Glomerular visceral epithelial cell (primary cell): Measurements from ENCODE around the gene PPP4R4.
"Not testable (repeated sequence)": the region's sequence is repeated elsewhere in the genome, so short reads cannot be mapped to it uniquely, and the experiment has no call there.

ENCODE experiments used
- DNase-seq: peaks from one replicate; pipeline ENCODE4 v3.0.0-alpha.2; 2016; ENCODE audit errors: extremely low spot score

Gene PPP4R4

DNA sequence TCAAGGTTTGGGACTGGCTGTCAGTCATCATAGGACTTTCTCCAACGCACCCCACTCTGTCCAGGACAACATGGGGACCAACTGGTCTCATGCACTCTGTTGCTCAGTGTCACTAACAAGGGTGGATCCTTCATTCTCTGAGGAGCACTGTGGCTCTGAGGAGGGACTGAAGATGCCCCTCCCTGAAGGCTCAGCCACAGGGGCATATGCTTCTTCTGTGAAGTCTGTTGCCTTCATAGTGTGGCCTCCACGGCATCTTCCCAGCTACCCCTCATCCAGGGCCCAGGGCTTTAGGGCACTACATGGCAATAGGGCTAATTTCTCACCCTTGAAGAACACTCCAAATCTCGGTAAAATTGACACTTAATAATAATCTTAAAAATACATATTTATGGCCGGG, 30.4 kb upstream of the PPP4R4 start:
- no peak for DNase-seq

DNA sequence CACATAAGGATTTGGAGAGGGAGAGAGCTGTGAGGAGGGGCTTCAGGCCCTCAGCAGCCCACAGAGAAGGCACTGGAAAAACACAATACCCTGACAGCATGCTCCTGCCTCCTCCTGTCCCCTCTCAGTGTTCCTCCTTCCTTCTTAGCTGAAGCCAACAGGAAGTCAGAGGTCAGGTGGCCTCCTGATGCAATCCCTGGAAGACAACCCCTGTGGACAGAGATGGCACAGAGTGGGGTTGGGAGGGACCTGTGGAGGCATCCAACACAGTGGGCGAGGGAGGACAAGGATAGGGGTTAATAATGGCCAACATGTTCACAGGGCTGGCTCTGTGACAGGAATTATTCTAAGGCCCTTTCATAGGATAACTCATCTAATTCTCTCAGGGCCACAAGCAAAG, 29.4 kb upstream of the PPP4R4 start:
- no peak for DNase-seq

DNA sequence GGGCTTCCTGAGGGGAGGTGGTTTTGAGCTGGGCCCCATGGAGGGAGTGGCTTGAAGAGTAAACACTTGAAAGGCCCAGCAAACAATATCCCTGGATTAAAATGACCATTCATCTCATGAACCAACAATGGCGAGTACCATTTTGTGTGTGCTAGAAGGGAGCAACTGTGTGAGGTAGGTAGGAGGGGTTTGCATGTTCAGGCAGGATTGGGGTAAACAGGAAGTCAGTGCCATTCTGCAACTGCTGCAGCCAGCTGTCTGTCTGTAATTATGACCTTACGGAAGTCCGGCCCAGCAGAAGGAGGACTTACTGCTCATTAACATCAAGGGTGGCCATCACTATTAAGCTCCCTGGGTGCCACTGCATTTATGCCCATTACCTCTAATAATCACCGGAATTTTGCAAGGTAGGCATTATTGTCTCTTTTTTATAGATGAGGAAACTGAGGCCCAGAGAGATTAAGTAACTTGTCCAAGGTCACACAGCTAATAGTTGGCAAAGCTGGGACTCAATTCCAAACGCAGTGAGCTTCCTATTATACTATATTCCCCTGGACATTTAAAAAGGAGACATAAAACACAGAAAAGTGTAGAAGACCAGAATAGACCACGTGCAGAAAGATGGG, 28.1 kb upstream of the PPP4R4 start:
- DNase-seq = no peak

DNA sequence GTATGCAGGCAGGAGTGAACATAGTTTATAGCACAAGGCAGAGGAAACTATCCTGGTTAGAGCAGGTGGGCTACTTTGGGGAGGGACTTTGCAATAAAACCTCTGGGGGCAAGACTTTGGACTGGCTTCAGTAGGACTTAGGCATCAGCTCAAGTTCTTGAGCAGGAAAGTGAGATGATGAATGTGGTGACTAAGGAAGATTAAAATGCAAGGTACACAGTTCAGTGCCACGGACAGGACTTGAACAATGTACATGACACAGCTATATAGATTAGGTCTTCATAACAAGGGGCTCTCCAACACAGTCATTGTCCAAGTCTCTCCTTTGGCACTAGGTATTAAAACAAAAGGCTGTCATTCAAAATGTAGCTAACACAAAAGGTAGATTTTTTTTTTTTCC, 21.4 kb upstream of the PPP4R4 start:
- no peak for DNase-seq

DNA sequence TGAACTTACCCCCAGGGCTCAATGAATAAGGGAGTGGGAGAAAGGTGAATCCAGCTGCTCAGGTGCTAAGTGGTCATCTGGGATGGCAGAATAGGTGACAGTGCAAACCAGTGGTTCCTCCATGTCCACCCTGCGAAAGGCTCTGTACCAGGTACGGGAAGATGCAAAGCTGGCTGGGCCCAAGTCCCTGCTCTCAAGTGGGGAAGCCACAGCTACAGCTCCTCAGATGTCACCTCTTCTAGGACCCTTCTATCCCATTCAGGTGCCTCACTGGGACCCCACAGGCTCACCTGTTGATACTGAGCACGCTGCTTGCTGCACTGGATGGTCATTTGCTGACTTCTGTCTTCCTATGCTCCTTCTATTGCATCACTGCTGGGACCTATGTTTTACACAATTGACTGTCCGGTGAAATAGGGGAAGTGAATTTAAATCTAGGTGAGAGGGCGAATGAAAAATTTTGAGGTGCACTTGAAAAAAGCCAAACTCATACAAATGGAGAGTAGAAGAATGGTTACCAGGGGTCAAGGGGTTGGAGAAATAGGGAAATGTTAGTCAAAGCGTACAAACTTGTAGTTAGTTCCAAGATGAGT, 20.3 kb upstream of the PPP4R4 start:
- no peak for DNase-seq

DNA sequence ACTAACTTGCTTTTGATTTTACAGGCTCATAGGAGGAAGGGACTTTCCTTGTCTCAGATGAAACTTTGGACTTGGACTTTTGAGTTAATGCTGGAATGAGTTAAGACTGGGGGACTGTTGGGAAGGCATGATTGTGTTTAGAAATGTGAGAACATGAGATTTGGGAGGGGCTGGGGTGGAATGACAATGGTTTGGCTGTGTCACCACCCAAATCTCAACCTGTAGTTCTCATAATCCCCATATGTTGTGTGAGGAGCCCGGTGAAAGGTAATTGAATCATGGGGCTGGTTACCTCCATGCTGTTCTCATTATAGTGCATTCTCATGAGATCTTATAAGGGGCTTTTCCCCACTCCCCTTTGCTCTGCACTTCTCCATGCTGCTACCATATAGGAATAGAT, 18.0 kb upstream of the PPP4R4 start:
- DNase-seq = not testable (repeated sequence)

DNA sequence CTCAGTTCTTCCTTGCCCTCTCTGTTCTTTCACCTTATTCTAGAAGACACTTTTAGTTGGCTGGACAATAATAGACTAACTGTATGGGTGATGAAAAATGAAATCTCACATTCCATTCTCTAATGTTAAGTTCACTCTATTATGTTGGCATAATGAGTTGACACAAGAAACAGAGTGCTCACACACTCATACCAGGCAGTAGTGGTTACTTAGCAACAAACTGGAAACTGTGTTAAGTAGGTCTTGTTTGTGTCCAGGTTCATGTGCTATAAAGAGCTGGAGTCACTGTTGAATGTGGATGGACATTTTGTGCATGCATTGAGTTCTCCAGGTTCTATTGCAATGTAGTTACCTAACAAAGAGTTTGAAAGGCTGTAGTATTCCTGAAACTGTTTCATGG, 16.9 kb upstream of the PPP4R4 start:
- DNase-seq = no peak

DNA sequence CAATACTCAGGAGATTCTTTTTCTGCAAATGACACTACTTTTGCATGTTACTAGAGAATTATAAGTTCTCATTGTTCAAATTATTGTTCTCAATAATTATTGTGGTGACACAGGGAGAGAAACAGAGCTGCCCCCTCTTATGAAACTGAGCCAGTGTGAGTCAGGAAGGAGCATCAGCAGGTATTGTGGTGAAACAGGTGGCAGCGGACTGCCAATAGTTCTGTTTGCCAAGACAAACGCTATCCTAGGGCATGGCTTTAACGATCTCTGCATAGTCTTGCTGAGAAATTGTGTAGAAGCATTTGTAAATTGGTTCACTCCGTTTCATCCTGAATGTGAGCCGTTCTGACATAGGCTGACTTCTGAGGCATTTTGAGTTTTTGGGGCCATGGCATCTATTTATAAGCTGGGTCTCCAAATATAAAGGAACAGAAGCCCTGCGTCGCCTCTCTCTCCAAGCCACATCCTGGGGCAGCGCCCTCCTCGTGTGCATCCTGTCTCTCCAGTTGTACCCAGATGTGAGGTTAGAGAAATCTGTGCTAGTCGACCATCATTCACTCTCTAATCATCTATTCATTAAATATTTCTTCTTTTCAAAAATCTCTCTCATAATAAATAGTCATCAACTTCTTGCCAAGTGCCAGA, 15.8 kb upstream of the PPP4R4 start:
- no peak for DNase-seq

DNA sequence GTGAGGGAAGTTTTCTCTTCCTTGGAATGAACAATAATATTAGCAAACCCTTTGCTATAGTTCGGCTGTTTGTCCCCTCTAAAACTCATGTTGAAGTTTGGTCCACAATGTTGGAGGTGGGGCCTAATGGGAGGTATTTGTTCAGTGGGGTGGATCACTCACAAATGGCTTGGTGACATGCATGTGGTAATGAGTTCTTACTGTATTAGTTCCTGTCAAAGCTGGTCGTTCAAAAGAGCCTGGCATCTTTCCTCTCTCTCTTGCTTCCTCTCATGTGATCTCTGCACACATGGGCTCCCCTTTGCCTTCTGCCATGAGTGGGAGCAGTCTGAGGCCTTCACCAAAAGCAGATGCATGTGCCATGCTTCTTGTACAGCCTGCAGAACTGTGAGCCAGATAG, 13.1 kb upstream of the PPP4R4 start:
- DNase-seq = no peak

DNA sequence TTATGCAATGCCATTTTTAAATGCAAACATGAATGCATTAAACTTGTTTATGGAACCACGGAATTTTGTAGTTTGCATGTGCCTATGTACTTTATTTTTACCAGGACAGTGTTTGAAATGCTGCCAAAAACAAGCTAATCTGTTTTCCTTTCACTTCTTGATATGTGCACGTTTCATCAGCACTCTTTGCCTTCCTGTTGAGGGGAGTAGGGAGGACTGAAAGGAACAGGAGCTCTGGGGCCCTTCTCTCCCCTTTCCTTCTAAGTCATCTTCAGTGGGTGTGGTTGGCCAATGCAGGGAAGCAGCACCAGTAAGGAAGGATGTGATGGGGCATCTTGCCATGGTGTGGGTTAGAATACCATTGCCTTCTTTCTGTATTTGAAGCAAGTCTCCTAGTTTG, 12.1 kb upstream of the PPP4R4 start:
- no peak for DNase-seq

DNA sequence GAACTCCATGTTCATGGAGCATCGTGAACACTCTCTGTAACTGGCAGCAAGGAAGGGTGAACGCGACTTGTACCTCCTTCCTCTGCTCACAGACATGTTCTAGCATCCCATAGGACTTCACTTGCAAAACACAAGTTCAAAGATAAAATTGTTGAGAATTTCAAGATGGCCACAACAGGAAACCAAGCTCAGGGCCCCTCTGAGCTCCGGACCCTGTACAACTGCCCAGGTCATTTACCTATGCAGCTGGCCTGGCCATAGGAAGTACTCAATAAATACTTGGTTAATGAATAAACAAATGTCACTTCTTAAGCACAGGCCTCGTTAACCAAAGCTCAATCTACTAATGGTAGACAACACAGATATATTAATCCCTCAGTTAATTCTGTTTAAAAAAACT, 11.7 kb upstream of the PPP4R4 start:
- no peak for DNase-seq

DNA sequence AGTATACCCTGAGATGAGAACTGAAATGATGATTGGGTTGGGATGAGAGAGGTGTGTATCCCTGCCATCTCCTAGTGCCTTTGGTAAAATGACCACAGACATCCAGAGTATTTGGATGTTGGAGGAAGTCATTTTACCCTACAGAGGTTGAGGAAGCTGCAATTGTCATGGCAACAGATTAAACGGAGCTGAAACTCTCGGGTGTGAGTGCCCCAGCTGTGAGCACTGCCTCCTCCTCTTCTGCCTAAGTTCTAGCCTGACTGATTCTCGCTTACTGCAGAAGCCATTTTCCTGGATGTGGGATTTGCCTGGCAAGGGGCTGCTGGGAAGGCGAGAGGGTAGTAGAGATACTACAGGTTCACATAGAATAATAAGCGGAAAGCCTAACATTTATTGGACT, 10.3 kb upstream of the PPP4R4 start:
- peak; percentile 17 for DNase-seq

DNA sequence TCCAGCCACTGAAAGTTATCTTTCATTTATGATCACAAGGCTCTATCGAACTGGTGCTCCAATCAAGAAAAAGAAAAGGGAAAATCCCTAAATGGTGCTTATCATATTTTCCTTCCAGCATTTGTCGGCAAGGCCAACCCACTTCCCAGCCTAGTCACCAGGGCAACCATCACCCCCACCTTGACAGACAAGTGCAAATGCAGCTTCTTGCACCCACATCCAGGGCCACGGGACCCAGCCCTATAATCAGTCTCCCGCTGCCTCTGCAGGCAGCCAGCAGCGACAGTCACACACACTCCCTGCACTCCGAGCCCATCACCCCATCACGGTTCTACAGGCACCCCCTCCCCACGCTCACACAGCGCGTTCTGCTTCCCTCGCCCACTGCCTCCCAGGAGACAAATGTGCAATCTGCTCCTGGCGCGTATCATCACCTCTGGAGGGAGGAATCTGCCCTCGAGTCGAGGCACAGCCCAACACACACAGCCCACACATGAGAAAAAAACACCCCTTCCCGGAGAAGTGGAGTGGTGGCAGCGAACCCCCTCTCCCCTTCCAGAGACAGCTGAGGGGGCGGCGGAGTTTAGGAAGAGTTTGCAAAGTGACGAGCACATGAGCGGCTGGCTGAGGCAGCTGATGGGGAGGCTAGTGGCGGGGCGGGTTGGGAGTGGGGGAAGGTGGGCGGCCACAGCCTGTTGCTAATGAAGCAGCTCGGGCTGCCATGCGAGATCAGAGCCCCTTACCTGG, 9.3 kb upstream of the PPP4R4 start:
- DNase-seq = no peak

DNA sequence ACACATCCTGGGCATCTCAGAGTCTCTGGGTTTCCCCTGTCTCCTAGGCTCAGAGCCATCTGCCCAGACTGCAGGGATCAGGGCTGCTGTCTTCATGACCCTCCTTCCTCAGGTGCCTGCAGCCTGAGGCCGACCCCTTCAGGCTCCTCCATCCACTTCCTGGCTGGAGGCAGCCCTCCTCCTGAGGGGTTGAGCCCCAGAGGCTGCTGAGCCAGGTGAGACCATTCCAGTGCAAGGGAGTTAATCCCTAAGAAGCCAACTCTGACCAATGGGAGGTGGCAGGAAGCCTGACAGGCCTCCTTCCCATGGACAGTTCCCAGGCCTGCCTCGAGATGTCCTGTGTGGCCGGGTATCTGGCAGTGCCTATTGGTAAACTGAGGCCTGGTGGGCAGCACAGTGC, 8.4 kb upstream of the PPP4R4 start:
- DNase-seq = no peak

DNA sequence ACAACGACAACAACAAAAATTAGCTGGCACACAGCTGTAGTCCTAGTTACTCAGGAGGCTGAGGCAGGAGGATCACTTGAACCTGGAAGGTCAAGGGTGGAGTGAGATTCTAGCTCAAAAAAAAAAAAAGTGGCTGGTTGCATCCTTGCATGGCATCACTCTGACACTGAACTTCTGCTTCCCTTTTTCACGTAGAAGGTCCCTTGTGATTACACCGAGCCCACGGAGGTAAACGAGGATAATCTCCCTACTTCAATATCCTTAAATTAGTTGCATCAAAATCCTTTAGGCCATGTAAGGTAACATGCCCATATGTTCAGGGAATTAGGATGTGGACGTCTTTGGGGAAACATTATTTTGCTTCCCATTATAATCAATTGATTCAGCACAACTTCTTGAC, 4.0 kb upstream of the PPP4R4 start:
- DNase-seq = no peak

DNA sequence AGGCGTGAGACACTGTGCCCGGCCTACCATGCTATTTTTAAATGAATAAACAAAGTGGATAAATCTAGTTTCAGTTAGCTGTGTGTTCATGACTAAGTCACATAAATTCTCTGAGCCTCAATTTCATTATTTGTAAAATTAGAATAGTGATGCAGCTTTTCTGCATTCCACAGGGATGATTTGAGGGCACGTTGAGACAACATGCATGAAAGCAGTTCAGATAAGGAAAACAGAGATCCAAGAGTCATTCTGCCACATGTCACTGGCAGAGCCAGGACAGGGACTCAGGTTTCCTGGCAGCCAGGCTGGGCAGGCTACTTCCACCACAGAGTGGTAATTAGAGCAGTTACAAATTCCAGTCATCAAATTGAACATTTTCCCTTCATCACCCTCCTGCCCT, 2.9 kb upstream of the PPP4R4 start:
- DNase-seq = no peak

DNA sequence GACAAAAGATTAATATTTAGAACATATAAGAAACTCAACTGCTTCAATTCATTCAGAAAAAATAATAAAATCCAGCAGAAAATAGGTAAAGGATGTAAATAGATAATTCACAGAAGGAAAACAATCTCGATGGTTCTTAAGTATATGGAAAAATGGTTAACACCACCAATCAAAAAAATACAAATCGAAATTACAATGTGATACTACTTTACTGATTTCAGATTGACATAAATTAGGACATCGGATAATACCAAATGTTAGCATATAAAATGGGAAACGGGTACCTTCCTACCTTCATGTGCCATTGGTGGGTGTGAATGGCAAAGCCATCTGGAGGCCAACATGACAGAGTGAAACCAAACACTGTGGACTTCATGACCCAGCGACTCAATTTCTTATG, 1.6 kb upstream of the PPP4R4 start:
- DNase-seq = no peak

DNA sequence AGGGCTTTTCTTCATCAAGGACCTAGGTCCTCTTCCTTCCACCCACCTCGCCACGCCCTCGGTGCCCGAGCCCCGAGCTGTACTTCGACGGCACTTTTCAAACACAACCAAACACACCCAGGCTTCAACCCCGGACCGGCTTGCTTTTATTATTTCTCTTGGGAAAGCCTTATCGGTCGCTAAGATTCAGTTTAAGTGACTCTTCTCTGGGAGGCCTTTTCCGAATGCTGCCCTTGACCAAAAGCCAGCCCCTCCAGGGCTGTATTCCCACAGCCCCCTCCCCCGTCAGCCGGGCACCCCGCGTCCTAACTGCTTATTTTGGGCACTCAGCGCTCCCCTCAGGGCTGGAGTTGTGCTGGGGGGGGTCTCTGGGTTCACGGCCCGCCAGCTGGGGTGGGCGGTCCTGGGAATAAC, 644 bp upstream of the PPP4R4 start:
- DNase-seq = no peak

DNA sequence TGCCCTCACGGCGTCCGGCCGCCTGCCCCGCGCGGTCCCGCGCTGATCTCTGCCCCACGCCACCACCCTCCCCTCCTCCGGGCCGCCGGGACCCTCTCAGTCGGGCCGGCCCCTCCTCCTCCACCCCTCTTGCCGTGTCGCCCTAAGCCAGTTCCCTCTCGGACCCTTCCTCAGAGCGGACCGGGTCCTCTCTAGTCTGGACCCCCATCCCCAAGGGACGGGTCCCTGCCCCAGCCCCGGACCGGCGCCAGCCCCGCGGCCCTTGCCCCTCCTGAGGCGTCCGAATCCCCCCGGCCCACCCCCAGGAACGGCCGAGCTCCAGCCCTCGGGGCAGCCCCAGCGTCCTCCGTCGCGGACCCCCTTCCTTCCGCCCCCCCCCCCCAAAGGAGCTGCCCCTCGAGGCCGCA, 485 bp downstream of the PPP4R4 start:
- DNase-seq = no peak

DNA sequence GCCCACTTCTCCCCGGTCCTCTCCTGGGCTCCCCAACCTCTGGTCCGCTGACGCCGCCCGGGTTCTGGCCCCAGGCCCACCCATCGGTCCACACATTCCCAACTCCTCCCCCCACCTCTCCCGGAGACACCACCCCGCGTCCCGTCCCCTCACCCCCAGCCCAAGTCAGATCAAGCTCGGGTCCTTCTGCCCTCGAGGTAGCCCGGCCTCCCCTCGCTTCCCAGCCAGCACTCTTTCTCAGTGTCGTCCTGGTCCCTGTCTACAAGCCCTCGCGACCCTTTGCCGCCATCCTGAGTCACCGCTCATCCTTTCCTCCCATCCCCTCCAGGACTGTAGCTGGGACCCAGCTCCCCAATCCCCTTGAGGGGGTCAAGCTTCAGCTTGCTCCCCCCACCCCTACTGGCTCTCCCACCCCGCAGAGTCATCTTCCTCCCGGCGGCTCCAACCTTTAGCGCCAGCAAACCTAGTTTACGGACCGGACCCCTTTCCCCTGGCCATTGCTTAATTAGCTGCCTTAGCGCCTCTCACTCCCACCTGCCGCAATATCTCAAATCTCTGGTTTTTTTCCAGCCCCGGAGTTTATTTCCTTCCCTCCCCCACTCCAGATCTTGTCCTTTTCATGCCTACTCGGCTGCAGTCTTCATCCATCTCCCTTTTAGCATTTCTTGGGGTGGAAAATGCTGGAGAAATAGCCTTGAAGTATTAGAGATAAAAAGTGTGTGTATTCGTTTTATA, 1.1 kb downstream of the PPP4R4 start:
- peak; percentile 22 for DNase-seq

DNA sequence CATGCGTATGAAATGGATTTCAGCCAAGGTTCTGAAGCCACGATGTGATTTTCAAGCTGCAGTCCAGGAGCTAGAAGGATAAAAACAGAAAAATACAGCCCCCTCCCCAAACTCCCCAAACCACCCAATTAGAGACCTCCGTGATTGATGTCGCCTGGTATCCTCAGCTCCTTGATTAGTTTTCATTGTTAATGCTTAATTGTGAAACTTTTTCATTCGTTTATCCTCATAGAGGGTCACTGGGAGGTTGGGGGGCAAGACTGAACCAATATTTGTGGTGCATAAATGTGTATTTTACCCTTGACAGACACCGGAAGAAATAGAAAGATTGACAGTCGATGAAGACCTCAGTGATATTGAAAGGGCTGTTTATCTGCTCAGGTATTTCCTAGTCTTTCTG, 1.6 kb downstream of the PPP4R4 start:
- DNase-seq = no peak

DNA sequence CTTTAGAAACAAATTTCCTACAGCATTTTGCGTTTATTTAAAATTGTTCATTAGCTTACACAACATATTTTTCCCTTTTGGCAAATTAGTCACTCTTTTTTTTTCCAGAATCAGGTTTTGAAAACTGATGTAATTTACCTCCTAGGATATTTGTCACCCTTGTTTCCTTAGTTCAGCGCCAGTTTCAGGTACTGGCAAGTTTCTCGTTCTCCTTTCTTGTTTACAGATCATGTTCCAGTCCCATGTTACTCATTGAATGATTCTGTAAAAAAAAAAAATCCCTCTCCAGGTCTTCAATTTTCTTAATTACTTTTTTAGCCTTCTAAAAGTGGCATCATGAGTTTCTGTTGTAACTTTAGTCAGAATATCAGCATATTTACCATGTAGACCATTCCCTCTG, 2.7 kb downstream of the PPP4R4 start:
- no peak for DNase-seq
